AG04449 (cell line): ENCODE measurements around the gene CHRNB1.

ENCODE experiments used
- CTCF ChIA-PET: fragments of 350-600 bp; formaldehyde crosslinking; extraction: SDS; loops from one replicate; lab custom pipeline; 2021; ENCODE audit warnings: antibody characterized with exemption; lab: Yijun Ruan, JAX
- POLR2A ChIA-PET: fragments of 400-600, 350-600 bp; formaldehyde crosslinking; extraction: SDS; loops from one replicate; lab custom pipeline; 2020; ENCODE audit warnings: antibody characterized with exemption, inconsistent platforms; lab: Yijun Ruan, JAX
- DNase-seq: peaks from one replicate; pipeline ENCODE4 v3.0.0-alpha.2; 2010; ENCODE audit warnings: low read depth, low spot score
- H3K4me3 ChIP-seq: 2 replicates; pipeline ENCODE4 v1.5.1; 2011; ENCODE audit warnings: low read depth, mild to moderate bottlenecking, control low read depth, low read length
- TF ChIP-seq, protein P1 (sequence below): IDR thresholded peaks from one replicate; pipeline ENCODE4 v1.5.1; 2011; ENCODE audit warnings: mild to moderate bottlenecking, moderate library complexity, low read length, control low read depth, inconsistent platforms; ENCODE audit not compliant: insufficient read depth; ENCODE audit errors: missing control alignments

The CHRNB1 gene, protein sequence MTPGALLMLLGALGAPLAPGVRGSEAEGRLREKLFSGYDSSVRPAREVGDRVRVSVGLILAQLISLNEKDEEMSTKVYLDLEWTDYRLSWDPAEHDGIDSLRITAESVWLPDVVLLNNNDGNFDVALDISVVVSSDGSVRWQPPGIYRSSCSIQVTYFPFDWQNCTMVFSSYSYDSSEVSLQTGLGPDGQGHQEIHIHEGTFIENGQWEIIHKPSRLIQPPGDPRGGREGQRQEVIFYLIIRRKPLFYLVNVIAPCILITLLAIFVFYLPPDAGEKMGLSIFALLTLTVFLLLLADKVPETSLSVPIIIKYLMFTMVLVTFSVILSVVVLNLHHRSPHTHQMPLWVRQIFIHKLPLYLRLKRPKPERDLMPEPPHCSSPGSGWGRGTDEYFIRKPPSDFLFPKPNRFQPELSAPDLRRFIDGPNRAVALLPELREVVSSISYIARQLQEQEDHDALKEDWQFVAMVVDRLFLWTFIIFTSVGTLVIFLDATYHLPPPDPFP

DNA sequence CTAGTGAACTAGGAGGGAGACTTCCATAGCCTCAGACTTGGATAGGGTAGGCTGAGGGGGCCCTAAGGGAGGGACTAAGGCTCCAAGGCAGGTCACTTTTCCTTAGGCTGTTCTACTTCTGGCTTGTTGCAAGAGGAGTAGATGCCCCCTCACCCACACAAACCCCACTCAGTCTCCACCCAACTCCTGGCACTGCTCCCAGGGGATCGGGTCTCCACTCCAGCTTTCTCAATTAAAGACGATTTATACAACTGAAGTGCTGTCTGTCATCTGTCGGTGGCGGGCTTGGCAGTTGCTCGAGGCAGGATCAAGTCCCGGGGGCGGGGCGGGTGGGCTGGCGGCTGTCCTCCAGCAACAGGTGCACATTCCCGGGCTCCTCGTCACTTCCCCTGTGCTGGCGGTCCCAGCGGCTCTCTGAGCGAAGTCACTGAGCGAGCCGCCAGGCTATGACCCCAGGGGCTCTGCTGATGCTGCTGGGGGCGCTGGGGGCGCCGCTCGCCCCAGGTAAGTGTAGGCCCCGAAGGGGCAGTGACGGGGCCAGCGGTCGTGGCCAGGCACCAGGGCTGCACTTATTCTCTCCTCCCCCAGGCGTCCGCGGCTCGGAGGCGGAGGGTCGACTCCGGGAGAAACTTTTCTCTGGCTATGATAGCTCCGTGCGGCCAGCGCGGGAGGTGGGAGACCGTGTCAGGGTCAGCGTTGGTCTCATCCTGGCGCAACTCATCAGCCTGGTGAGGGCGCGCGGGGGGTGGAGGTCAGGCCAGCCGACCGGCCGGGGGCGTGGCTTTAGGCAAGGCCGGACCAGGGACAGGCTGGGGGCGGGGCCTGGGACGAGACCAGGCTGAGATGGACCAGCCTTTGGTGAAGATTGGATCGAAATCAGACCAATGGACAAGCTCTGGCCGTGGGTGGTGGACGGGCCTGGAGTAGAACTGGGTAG is at the start of gene CHRNB1:
Gene CHRNB1 (plus strand): TSS at position 380 of the 937 bp plus-strand sequence. CDS start 67 bp downstream, at position 447.
- TF ChIP-seq, protein P1, sequence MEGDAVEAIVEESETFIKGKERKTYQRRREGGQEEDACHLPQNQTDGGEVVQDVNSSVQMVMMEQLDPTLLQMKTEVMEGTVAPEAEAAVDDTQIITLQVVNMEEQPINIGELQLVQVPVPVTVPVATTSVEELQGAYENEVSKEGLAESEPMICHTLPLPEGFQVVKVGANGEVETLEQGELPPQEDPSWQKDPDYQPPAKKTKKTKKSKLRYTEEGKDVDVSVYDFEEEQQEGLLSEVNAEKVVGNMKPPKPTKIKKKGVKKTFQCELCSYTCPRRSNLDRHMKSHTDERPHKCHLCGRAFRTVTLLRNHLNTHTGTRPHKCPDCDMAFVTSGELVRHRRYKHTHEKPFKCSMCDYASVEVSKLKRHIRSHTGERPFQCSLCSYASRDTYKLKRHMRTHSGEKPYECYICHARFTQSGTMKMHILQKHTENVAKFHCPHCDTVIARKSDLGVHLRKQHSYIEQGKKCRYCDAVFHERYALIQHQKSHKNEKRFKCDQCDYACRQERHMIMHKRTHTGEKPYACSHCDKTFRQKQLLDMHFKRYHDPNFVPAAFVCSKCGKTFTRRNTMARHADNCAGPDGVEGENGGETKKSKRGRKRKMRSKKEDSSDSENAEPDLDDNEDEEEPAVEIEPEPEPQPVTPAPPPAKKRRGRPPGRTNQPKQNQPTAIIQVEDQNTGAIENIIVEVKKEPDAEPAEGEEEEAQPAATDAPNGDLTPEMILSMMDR, result no peak
- CTCF ChIA-PET, result interaction anchor here (1.0 to 8.8 kb wide), 7 partner anchors 9 to 170 kb away, joined by 3 to 62 read pairs (median 5); partner anchors contain the start of genes FXR2, SENP3, TMEM102 and TMEM95
- H3K4me3 ChIP-seq, result peak within 1 kb of the TSS; percentile 36
- no peak for DNase-seq
- POLR2A ChIA-PET, result interaction anchor here (0.7 to 1.4 kb wide), 4 partner anchors 10 to 51 kb away, joined by 3 to 10 read pairs (median 4); partner anchors contain the start of genes PLSCR3 and POLR2A

DNA sequence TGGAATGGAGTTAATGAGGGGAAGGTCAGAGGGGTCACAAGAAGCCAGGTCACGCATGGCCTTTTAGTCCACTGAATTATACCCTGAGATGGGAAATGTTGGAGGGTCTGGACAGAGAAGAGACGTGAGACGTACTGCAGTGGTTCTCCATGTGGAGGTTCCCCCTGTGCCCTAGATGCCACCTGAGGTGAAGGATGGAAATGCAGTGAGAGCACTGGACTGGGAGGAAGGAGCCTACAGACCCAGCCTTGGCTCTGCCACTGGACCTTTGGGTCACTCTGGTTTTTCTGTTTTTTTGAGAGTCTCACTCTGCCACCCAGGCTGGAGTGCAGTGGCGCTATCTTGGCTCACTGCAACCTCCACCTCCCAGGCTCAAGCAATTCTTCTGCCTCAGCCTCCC is 48.7 kb upstream of the CHRNB1 start:
- ChIA-PET POLR2A (no interaction called here), CTCF (interaction anchor here (1.0 kb wide), 1 partner anchor 165 kb away, joined by 4 read pairs; no protein-coding TSS in a partner anchor)
- H3K4me3 ChIP-seq, result no peak overlapping the region
- TF ChIP-seq, protein P1, result no peak
- no peak for DNase-seq

DNA sequence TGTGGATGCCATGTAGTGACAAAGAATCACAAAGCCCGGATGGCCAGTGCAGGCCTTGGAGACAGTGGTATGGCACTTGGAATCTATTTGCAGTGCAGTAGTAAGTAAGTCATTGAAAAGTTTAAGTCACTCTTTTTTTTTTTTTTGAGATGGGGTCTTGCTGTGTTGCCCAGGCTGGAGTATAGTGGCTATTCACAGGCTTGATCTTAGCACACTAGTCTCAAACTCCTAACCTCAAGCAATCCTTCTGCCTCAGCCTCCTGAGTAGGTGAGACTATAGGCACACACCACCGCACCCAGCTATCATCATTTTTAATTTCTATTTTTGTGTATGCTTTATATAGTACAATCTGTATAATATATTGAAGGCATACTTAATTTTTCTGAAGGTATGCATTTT is 46.2 kb upstream of the CHRNB1 start:
- no peak for DNase-seq
- H3K4me3 ChIP-seq, result no peak overlapping the region
- ChIA-PET POLR2A (interaction anchor here (0.7 kb wide), 1 partner anchor 132 kb away, joined by 4 read pairs; no protein-coding TSS in a partner anchor), CTCF (interaction anchor here (0.9 to 1.9 kb wide), 3 partner anchors 13 to 162 kb away, joined by 5 to 8 read pairs (median 6); no protein-coding TSS in a partner anchor)
- TF ChIP-seq, protein P1, result no peak

DNA sequence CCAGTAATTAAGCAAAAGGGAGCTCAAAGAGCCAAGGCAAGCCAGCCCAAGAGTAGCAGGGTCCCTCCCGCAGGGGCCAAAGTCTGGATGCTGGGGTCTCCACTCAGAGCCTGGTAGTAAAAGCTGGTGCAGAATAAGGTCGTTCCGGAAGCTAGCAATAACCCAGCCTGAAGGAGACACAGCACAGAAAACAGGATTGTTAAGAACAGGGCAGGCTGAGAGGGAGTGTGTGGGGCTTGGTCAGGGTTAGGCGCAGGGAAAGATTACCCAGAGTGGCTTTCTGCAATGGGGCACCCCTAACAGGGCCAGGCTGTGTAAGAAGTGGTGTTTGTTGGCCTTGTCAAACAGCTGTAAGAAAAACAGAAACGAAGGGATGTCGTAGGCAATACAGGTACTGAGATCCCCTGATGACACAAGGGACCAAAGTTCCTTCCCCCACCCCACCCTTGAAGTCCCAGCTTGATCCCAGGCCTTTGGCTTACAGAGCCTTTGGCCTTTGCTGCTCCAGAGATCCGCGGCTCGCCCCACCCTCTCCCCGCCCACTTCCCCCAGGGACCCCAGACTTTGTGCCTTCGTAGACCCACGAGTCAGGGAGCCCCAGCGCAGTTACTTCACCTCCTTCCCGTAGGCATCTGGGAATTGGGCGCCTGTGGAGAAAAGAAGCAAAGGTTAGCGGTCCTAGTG is 41.7 kb upstream of the CHRNB1 start:
- TF ChIP-seq, protein P1, result no peak
- POLR2A ChIA-PET, result interaction anchor here (0.6 to 1.4 kb wide), 6 partner anchors 14 to 162 kb away, joined by 3 to 6 read pairs (median 4); partner anchors contain the start of genes POLR2A and TMEM102
- CTCF ChIA-PET, result interaction anchor here (0.8 to 1.4 kb wide), 4 partner anchors 31 to 158 kb away, joined by 3 to 8 read pairs (median 4); no protein-coding TSS in a partner anchor
- peak overlapping the region; percentile 81 for H3K4me3 ChIP-seq
- no peak for DNase-seq

DNA sequence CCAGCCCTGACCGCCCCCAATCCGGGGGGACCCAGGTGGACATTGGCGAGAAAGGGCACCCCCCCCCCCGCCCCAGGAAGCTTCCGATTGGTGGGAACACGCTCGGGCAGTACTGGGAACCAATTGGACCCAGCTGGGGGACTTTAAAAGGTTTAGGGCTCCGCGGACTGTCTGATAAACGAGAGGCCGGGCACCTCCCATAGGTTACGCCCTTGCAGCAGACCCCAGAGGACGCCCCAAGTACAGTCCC is 41.2 kb upstream of the CHRNB1 start:
- TF ChIP-seq, protein P1, result no peak
- peak overlapping the region; percentile 81 for H3K4me3 ChIP-seq
- DNase-seq, result no peak
- CTCF ChIA-PET, result interaction anchor here (0.6 to 1.4 kb wide), 5 partner anchors 15 to 157 kb away, joined by 3 to 8 read pairs (median 3); no protein-coding TSS in a partner anchor
- POLR2A ChIA-PET, result interaction anchor here (0.7 to 1.4 kb wide), 18 partner anchors 8 to 162 kb away, joined by 3 to 11 read pairs (median 4); partner anchors contain the start of genes PLSCR3, POLR2A, TMEM102 and ZBTB4
